MG63 (cell line): ENCODE results near the gene ADAMTS2. TPM values are rescaled to one million over a fixed set of nuclear protein-coding genes. Genes with fewer than 3 reads are reported as not detected.

ENCODE experiments used
- DNase-seq: peaks from one replicate; pipeline ENCODE4 v3.0.0-alpha.2; 2020
- H3K27me3 ChIP-seq: fragments of 250-450 bp; sonication (Bioruptor Pico); 2 replicates; pipeline ENCODE4 v1.5.1; 2020; ENCODE audit warnings: mild to moderate bottlenecking, moderate library complexity
- H3K36me3 ChIP-seq: fragments of 250-450 bp; sonication (Bioruptor Pico); 2 replicates; pipeline ENCODE4 v1.5.1; 2020; ENCODE audit warnings: mild to moderate bottlenecking, moderate library complexity
- H3K4me3 ChIP-seq: fragments of 250-450 bp; sonication (Bioruptor Pico); 2 replicates; pipeline ENCODE4 v1.5.1; 2020; ENCODE audit warnings: mild to moderate bottlenecking, moderate library complexity
- H3K9me3 ChIP-seq: fragments of 250-450 bp; sonication (Bioruptor Pico); 2 replicates; pipeline ENCODE4 v1.5.1; 2020; ENCODE audit warnings: mild to moderate bottlenecking, moderate library complexity
- total RNA-seq: library from RNA; depleted of rRNA; stranded (reverse); fragments of >200 nt; shearing (Covaris generic); gene quantifications from 2 replicates; pipeline ENCODE4 v1.2.3, GENCODE V29; 2014; ENCODE audit warnings: low replicate concordance

Gene ADAMTS2
- total RNA-seq, 1 experiment from 2014 or later = 141 TPM

GRCh38 chr5:179265514-179266290, 79.6 kb downstream of the ADAMTS2 start:
- H3K9me3 ChIP-seq = no peaks in the 10 kb centered on the region
- H3K36me3 ChIP-seq = peaks cover 62% of the 10 kb centered on the region
- no peaks in the 10 kb centered on the region for H3K27me3 ChIP-seq
- DNase-seq = peak; percentile 100
- H3K4me3 ChIP-seq = no peak overlapping the region

DNA sequence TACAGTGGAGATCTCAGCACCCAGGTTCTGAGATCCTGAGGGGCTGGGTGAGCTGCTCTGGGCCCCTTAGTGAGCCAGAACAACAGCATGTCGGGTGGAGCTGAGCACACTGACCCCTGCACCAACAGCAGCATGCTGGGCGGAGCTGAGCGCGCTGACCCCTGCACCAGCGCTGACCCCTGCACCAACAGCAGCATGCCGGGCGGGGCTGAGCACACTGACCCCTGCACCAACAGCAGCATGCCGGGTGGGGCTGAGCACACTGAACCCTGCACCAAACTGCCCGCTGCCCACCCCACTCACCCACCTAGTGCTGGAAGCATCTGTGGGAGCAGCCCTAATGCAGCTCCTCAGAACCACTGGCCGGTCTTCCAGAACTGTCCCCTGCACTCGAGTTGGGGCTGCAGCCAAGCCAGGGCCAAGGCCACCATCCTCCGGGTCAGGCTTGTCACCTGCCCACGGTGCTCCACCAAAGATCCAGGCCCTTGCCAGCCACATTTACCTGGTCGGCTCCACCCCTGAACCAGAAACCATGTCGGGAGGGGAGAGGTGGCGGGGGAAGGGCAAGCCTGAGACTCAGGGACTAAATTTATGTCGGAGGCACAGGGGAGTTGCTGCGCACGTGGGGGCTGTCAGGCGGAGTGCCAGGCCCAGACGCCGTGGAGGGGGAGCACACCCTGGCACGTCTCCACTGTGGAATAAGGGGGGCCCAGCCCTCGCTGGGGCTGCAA, 80.3 kb downstream of the ADAMTS2 start:
- Histone ChIP-seq H3K4me3 (no peak overlapping the region), H3K9me3 (no peaks in the 10 kb centered on the region), H3K36me3 (peaks cover 62% of the 10 kb centered on the region), H3K27me3 (no peaks in the 10 kb centered on the region)
- DNase-seq = peak; percentile 9

GRCh38 chr5:179264053-179264782, 81.0 kb downstream of the ADAMTS2 start:
- Histone ChIP-seq H3K27me3 (no peaks in the 10 kb centered on the region), H3K9me3 (no peaks in the 10 kb centered on the region), H3K36me3 (peaks cover 61% of the 10 kb centered on the region), H3K4me3 (no peak overlapping the region)
- DNase-seq = no peak

DNA sequence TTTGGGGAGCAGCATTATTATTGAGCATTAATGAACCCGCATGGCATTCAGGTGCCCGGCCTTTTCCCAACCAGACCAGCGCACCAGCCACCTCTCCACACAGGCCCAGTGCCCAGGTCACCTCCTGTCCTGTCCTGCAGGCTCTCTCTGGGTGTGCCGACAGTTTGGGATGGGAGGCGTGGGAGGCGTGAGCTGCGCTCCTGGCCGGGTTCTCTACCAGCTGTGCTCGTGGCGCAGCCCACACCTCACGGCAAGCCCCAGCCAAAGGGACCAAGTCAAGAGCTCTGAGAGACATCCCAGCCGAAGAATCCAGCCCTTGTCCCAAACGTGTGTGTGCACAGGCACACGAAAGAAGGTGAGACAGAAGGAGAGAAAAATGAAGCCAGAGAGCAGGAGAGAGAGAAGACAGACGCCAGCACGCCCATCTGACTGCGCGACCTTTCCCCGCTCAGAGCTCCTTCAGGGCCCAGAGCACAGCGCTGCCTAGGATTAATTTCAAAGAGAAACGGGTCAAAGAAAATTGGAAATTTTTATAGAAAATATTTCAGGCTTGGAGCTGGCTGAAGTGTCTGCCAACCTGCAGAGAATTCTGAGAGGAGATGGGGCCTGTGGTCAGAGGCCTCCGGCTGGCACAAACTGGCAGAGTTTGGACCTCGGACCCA, 81.7 kb downstream of the ADAMTS2 start:
- Histone ChIP-seq H3K4me3 (no peak overlapping the region), H3K36me3 (peaks cover 60% of the 10 kb centered on the region), H3K27me3 (no peaks in the 10 kb centered on the region), H3K9me3 (no peaks in the 10 kb centered on the region)
- DNase-seq = no peak

DNA sequence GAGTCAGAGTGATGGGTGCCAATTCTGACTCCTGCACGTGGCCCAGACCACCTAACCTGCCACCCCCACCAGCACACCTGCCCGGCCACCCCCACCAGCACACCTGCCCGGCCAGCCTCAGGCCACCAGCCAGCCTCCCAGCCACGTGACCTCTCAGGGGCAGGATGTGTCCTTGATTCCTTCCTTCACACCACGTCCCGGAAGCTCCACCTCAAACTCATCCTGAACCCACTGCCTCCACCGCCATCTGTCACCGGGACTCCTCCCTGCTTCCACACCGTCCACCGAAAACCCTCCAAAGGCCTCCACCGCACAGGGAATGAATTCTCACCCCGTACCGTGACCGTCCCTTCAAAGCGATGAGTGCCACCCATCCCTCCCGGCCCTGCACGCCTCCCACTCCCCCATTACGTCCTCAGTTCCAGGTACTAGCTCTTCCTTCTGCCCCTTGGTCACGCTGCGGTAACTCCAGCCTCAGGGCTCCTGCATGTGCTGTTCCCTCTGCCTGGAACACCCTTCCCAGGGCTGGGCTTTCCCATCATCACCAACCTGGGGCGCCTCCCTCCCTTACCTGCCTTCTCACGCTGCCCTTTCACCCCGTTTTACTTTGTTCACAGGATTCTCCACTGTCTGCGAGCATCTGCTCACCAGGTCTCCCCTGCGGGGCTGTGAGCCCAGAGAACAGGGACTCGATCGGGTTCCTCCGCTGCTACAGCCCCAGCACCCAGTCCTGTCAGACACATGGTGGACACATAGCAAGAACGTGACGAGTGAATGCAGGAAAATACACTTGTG, 82.9 kb downstream of the ADAMTS2 start:
- no peak overlapping the region for H3K4me3 ChIP-seq
- no peaks in the 10 kb centered on the region for H3K9me3 ChIP-seq
- no peak for DNase-seq
- peaks cover 55% of the 10 kb centered on the region for H3K36me3 ChIP-seq
- H3K27me3 ChIP-seq = no peaks in the 10 kb centered on the region

DNA sequence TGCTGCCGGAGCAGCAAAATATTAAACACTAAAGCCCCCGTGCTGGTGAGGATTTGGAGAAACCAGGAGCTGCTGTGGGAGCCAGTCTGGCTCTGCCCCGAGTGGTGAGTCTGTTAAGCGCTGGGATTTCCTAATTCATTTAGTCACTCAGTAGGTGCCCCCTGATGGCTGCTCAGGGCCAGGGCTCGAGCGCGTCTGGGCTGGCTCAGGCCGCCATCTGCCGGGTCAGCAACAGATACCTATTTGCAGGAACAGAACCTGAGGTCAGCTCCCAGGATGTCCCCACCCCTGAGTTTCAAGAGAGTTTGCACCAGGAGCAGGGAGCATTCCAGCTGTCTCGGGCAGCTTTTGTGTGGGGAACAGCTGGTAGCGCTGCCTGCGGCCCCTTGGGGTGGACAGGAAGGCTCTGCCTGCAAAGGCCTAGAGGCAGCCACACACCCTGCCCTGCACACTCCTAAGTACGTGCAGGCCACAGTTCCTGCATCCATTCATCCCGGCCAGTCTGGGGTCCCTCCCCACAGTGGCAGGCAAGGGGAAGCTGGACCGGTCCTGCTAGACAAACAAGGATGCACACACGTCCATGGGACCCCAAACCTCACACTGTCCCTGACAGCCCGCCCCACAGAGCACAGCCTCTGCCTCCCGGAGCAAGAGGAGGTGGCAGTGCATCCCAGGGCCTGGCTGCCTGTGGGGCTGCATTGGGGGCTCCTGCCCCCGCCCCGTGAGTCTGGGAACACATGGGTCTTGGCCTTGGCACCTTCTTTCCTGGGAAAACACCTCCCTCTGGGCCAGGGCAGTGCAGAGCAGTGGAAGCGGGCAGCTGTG, 83.7 kb downstream of the ADAMTS2 start:
- no peaks in the 10 kb centered on the region for H3K9me3 ChIP-seq
- peak; percentile 47 for DNase-seq

GRCh38 chr5:179260324-179261070, 84.8 kb downstream of the ADAMTS2 start:
- DNase-seq = no peak
- H3K9me3 ChIP-seq = no peaks in the 10 kb centered on the region

More for the DNA sequence above, 83.7 kb downstream of the ADAMTS2 start:
- Histone ChIP-seq H3K27me3 (no peaks in the 10 kb centered on the region), H3K36me3 (peaks cover 61% of the 10 kb centered on the region), H3K4me3 (no peak overlapping the region)

GRCh38 chr5:179259731-179260323, 85.4 kb downstream of the ADAMTS2 start:
- peaks cover 73% of the 10 kb centered on the region for H3K36me3 ChIP-seq
- H3K4me3 ChIP-seq = no peak overlapping the region
- H3K27me3 ChIP-seq = no peaks in the 10 kb centered on the region
- H3K9me3 ChIP-seq = no peaks in the 10 kb centered on the region
- DNase-seq = no peak

More at GRCh38 chr5:179260324-179261070, 84.8 kb downstream of the ADAMTS2 start:
- Histone ChIP-seq H3K27me3 (no peaks in the 10 kb centered on the region), H3K36me3 (peaks cover 71% of the 10 kb centered on the region), H3K4me3 (no peak overlapping the region)

DNA sequence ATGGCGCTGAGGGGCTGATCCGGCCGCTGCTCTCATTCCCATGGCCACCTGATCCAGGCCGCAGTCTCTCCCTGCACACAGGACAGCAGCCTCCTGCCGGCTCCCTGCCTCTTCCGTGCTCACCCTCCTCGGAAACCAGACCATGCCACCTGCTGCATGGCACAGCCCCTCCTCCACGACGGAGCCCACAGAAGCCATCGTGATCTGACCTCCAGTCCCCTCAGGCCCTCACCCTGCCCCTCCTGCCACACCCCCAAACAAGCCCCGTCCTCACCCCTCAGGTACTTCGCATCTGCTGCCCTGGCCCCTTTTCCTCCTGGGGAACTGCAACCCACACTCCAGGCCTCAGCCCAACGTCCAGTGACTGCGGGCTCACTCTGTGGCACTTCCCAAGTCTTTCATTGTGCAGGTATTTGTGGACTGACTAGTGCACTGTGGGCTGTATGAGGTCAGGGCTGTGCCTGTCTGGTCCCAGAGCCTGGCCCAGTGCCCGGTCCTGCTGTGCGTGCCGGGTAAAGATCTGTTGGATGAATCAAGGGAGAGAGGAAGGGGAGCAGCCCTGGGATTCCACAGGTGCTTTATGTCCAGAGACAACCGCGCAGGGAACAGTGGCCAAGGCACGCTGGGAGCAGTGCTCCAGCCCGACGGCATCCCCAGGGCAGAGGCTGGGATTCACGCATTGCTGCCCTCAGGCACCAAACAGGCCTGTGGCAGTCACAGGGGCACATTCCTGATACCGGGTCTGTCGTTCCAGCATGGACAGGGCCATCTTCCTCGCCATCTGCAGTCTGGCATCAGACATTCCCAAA, 86.1 kb downstream of the ADAMTS2 start:
- peak; percentile 99 for DNase-seq
- Histone ChIP-seq H3K9me3 (no peaks in the 10 kb centered on the region), H3K4me3 (peak overlapping the region; percentile 39), H3K27me3 (no peaks in the 10 kb centered on the region), H3K36me3 (peaks cover 72% of the 10 kb centered on the region)

DNA sequence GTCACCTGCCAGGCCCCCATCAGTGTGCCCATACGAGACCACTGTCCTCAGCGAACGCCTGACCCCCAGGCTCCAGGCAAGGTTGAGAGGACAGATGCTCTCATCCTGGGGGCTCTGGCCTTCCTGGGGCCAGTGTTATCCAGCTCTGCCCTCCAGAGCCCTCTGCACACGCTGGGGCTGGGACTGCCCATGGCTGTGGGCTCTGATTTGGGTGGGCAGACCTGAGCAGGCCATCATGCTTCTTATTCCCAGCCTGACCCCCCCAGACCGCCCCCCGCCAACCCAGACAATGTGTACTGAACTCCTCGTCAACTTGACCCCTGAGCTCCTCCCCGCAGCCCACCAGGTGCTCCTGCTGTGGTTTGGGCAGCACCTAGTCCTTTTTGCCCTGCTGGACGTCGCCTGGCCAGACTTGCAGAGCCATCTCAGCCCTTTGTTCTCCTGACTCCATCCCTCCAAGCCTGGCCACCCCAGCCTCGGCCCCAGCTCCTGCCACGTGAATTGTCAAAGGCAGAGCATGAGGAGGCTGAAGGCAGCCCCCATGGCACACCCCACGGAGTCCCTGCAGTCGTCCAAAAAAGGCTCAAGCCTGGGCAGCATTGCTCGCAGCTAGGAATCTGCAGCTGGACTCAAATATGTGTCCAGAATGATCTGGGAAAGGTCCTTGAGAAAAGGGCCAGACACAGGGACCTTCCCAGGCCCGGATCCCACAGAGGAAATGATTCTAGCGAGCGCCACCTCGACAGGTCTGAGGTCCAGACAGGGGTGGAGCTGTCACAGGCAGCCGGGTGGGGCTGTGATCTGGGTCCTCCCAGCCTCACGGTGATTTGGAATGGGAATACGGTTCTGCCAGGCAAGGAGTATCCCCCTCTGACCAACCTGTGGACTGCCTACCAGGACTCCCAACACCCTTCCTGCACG, 87.0 kb downstream of the ADAMTS2 start:
- no peaks in the 10 kb centered on the region for H3K9me3 ChIP-seq
- H3K27me3 ChIP-seq = no peaks in the 10 kb centered on the region
- peak overlapping the region; percentile 39 for H3K4me3 ChIP-seq
- peaks cover 68% of the 10 kb centered on the region for H3K36me3 ChIP-seq
- DNase-seq = no peak

GRCh38 chr5:179257176-179257682, 88.0 kb downstream of the ADAMTS2 start:
- DNase-seq = no peak
- Histone ChIP-seq H3K27me3 (no peaks in the 10 kb centered on the region), H3K4me3 (peak overlapping the region; percentile 3), H3K9me3 (no peaks in the 10 kb centered on the region), H3K36me3 (peaks cover 75% of the 10 kb centered on the region)

GRCh38 chr5:179256328-179257175, 88.7 kb downstream of the ADAMTS2 start:
- H3K27me3 ChIP-seq = no peaks in the 10 kb centered on the region
- H3K4me3 ChIP-seq = no peak overlapping the region
- DNase-seq = no peak
- no peaks in the 10 kb centered on the region for H3K9me3 ChIP-seq
- peaks cover 75% of the 10 kb centered on the region for H3K36me3 ChIP-seq
